K562 (cell line): Measurements from ENCODE around the gene TNFSF13. TPM values are rescaled to one million over a fixed set of nuclear protein-coding genes. Genes with fewer than 3 reads are reported as not detected.

Experiments used
- ATAC-seq: fragments of 200-7000 bp; cut with Tn5 transposase; 3 replicates; pipeline ENCODE4 v1.9.1; 2020; ENCODE audit warnings: moderate library complexity
- BruUV-seq: library from RNA; stranded (reverse); fragments of 400-500 nt; replicated peaks from 2 replicates; lab custom pipeline; 2021; lab: Mats Ljungman, UMichigan
- CTCF ChIA-PET: fragments of 300-600 bp; formaldehyde crosslinking; extraction: SDS; loops from one replicate; lab custom pipeline; 2021; ENCODE audit warnings: low intra/inter-chr PET ratio; lab: Yijun Ruan, JAX
- POLR2A ChIA-PET: fragments of 300-600, 350-650 bp; sonication (Branson Sonifier 250); formaldehyde crosslinking; extraction: SDS; loops from one replicate; lab custom pipeline; 2021; ENCODE audit warnings: antibody characterized with exemption, inconsistent platforms; lab: Yijun Ruan, JAX
- DNase-seq, 4 experiments: peaks; one replicate each; pipeline versions ENCODE4 v3.0.0 to v3.0.0-alpha.2; 2011 to 2018; ENCODE audit warnings: low spot score in 3 of 4, mixed read lengths in 3 of 4; ENCODE audit errors: extremely low read depth in 1 of 4
- FAIRE-seq: peaks from 2 replicates; lab custom pipeline; 2011; peaks lifted over from hg19 to GRCh38; lab: Jason Lieb, UNC
- H2AFZ ChIP-seq: 2 replicates; pipeline ENCODE4 v1.6.0; 2011; ENCODE audit warnings: low read depth, low read length, control low read depth, inconsistent platforms
- H3K27ac ChIP-seq: fragments of 200-600 bp; 3 replicates; pipeline ENCODE4 v1.8.0; 2011; ENCODE audit warnings: low read depth, mild to moderate bottlenecking, control low read depth, inconsistent platforms, low read length, moderate library complexity, mixed read lengths; ENCODE audit errors: extremely low read depth
- H3K27me3 ChIP-seq, 2 experiments: fragments of 300-600 bp in 1 of 2; 2 replicates in 1 of 2; 3 replicates in 1 of 2; pipeline versions ENCODE4 v1.6.0 to v1.8.0; 2011; ENCODE audit warnings: inconsistent platforms in 2 of 2, low read length in 2 of 2, mild to moderate bottlenecking in 1 of 2, mixed read lengths in 1 of 2, moderate library complexity in 1 of 2; ENCODE audit not compliant: control insufficient read depth in 2 of 2, insufficient read depth in 2 of 2
- H3K36me3 ChIP-seq: fragments of 300-600 bp; 3 replicates; pipeline ENCODE4 v1.8.0; 2011; ENCODE audit warnings: mild to moderate bottlenecking, low read length, inconsistent platforms; ENCODE audit not compliant: control insufficient read depth, insufficient read depth
- H3K4me1 ChIP-seq, 2 experiments: fragments of 200-600 bp in 1 of 2; replicated peaks in 1 of 2; 2 replicates in 1 of 2; 3 replicates in 1 of 2; pipeline versions ENCODE4 v1.5.1 to v1.8.0; 2011; ENCODE audit warnings: inconsistent platforms in 2 of 2, low read length in 2 of 2, mild to moderate bottlenecking in 1 of 2, mixed read lengths in 1 of 2, moderate library complexity in 1 of 2; ENCODE audit not compliant: control insufficient read depth in 2 of 2, insufficient read depth in 2 of 2
- H3K4me2 ChIP-seq: 2 replicates; pipeline ENCODE4 v1.6.1; 2011; ENCODE audit warnings: low read length, control low read depth, inconsistent platforms, mixed read lengths; ENCODE audit not compliant: insufficient read depth
- H3K4me3 ChIP-seq: fragments of 200-600 bp; sonication (generic), shearing (Covaris generic); 2 replicates; pipeline ENCODE4 v1.5.1; 2016; ENCODE audit warnings: control low read depth, inconsistent platforms
- H3K79me2 ChIP-seq: fragments of 200-600 bp; 3 replicates; pipeline ENCODE4 v1.8.0; 2011; ENCODE audit warnings: low read length, inconsistent platforms; ENCODE audit not compliant: control insufficient read depth, insufficient read depth
- H3K9ac ChIP-seq, 2 experiments: 2 replicates each; pipeline versions ENCODE4 v1.6.0 to v1.6.1; 2011; ENCODE audit warnings: low read depth in 2 of 2, low read length in 2 of 2, control low read depth in 1 of 2, inconsistent platforms in 1 of 2, mild to moderate bottlenecking in 1 of 2, mixed read lengths in 1 of 2; ENCODE audit not compliant: insufficient read depth in 1 of 2
- H3K9me1 ChIP-seq: one replicate; pipeline ENCODE4 v1.6.0; 2011; ENCODE audit warnings: inconsistent platforms, mild to moderate bottlenecking, low read length, moderate library complexity; ENCODE audit not compliant: control insufficient read depth, insufficient read depth
- H3K9me3 ChIP-seq: replicated peaks from 2 replicates; pipeline ENCODE4 v1.5.1; 2011; ENCODE audit warnings: low read depth, low read length, inconsistent platforms; ENCODE audit not compliant: control insufficient read depth, insufficient read depth
- H4K20me1 ChIP-seq: replicated peaks from 2 replicates; pipeline ENCODE4 v1.6.1; 2011; ENCODE audit warnings: low read length, inconsistent platforms, mixed read lengths; ENCODE audit not compliant: control insufficient read depth, insufficient read depth
- CLOCK ChIP-seq: fragments of 250-450 bp; sonication (Bioruptor Pico); IDR thresholded peaks from 2 replicates; pipeline ENCODE4 v1.4.0; 2020; ENCODE audit warnings: mild to moderate bottlenecking, moderate library complexity, borderline replicate concordance
- FOXA3 ChIP-seq, 2 experiments: fragments of 450-650 bp in 1 of 2; sonication (generic) in 1 of 2; formaldehyde crosslinking; IDR thresholded peaks in 1 of 2; conservative IDR thresholded peaks in 1 of 2; 2 replicates each; pipeline versions ENCODE4 v1.4.0 to v1.8.0; 2020 to 2022; ENCODE audit warnings: mild to moderate bottlenecking in 2 of 2, missing genetic modification reagents in 1 of 2
- HMBOX1 ChIP-seq: sonication (generic); IDR thresholded peaks from 2 replicates; pipeline ENCODE4 v1.6.1; 2016
- KLF13 ChIP-seq: fragments of 450-650 bp; IDR thresholded peaks from 2 replicates; pipeline ENCODE4 v1.6.1; 2016; ENCODE audit warnings: missing genetic modification characterization, low read depth, mild to moderate bottlenecking, missing compliant biosample characterization, moderate library complexity, borderline replicate concordance
- SIRT6 ChIP-seq: IDR thresholded peaks from one replicate; pipeline ENCODE4 v1.6.1; 2012; ENCODE audit warnings: low read depth, mild to moderate bottlenecking, control low read depth, inconsistent platforms, low read length, moderate library complexity
- TFAP4 ChIP-seq: sonication (generic); formaldehyde crosslinking; IDR thresholded peaks from 2 replicates; pipeline ENCODE4 v1.8.0; 2022; ENCODE audit warnings: missing genetic modification reagents, mild to moderate bottlenecking, moderate library complexity, borderline replicate concordance
- TRIM24 ChIP-seq, 2 experiments: fragments of 450-650 bp; IDR thresholded peaks; 2 replicates each; pipeline ENCODE4 v1.6.1; 2016
- ZNF274 ChIP-seq: IDR thresholded peaks from 2 replicates; pipeline ENCODE4 v1.6.1; 2011; ENCODE audit warnings: low read depth, mild to moderate bottlenecking, low read length, moderate library complexity, borderline replicate concordance
- ZNF511 ChIP-seq: sonication (generic); formaldehyde crosslinking; IDR thresholded peaks from 2 replicates; pipeline ENCODE4 v1.8.0; 2022; ENCODE audit warnings: mild to moderate bottlenecking, missing genetic modification reagents
- ZNF778 ChIP-seq: fragments of 450-650 bp; formaldehyde crosslinking; IDR thresholded peaks from 2 replicates; pipeline ENCODE4 v1.4.0; 2020; ENCODE audit warnings: mild to moderate bottlenecking, moderate library complexity
- WGBS: fragments of 100-300 bp; shearing (Covaris generic); methylation state at CpG from one replicate; pipeline ENCODE4 v1.1.6; 2016; ENCODE audit warnings: low coverage, mixed read lengths; ENCODE audit not compliant: insufficient coverage; ENCODE audit errors: missing lambda C conversion rate; 5-methylcytosine and 5-hydroxymethylcytosine counted together
- in situ Hi-C: fragments of 300-500 bp; cut with MboI; formaldehyde crosslinking; loops from 4 replicates; pipeline ENCODE4 v1.15.0; 2018; ENCODE audit warnings: inconsistent platforms, mixed read lengths
- intact Hi-C: fragments of 100-400 bp; cut with micrococcal nuclease; formaldehyde crosslinking; loops from 2 replicates; pipeline ENCODE4 v1.14.2; 2022
- polyA plus RNA-seq, 8 experiments: library from polyadenylated mRNA; depleted of rRNA in 4 of 8; stranded (reverse) in 5 of 8; unstranded in 3 of 8; fragments of >200 nt; fragmentation: Nextera tagmentation in 2 of 8; fragmentation: Illumina TruSeq in 1 of 8; extraction: Ambion mirVana in 2 of 8; extraction: Trizol in 1 of 8; gene quantifications; 2 replicates each; pipeline versions ENCODE4 v1.2.1 to v1.2.3, GENCODE V29; 2011 to 2014; ENCODE audit warnings: inconsistent platforms in 1 of 8, missing spikeins in 1 of 8
- total RNA-seq, 7 experiments: library from RNA; depleted of rRNA in 6 of 7; stranded (reverse); fragments of >200 nt in 6 of 7; fragmentation: Illumina TruSeq in 2 of 7; extraction: Trizol in 2 of 7; gene quantifications; 2 replicates each; pipeline versions ENCODE4 v1.2.1 to v1.2.3, GENCODE V29; 2011 to 2021; ENCODE audit warnings: low replicate concordance in 1 of 7

TNFSF13 gene
- total and polyA plus RNA-seq, 9 of the 15 experiments (the other 6 are each of a cell fraction or from before 2014, with no cell fraction given): 0.04 to 0.51 (median 0.19) TPM; not detected in 1

- no peak for TF ChIP-seq TFAP4 (CRISPR knock-in tag)
Measured at GRCh38 chr17:7538050-7538449, 20.5 kb upstream of the TNFSF13 start (continued).

- no peak for FAIRE-seq
- POLR2A ChIA-PET: no interaction called here
- 24% methylated on average over 9 of the region's 11 CpGs for WGBS
- TF ChIP-seq TRIM24 (IDR thresholded peaks at IDR 0.05): no peak
- TF ChIP-seq ZNF778 (CRISPR knock-in tag): no peak
- no peak for TF ChIP-seq CLOCK (CRISPR knock-in tag)
- no peak for TF ChIP-seq ZNF274
- TF ChIP-seq KLF13 (tag): no peak
- TF ChIP-seq FOXA3 (CRISPR knock-in tag; conservative IDR thresholded peaks at IDR 0.05 in 1 of 2, IDR thresholded peaks at IDR 0.05 in 1 of 2): no peak
- no peak for TF ChIP-seq SIRT6
- TF ChIP-seq ZNF511 (CRISPR knock-in tag): no peak
- no peak for TF ChIP-seq HMBOX1
Measured at GRCh38 chr17:7538891-7539545, 19.5 kb upstream of the TNFSF13 start.

More at GRCh38 chr17:7538891-7539545, 19.5 kb upstream of the TNFSF13 start:
- BruUV-seq: no TSS peak
- Histone ChIP-seq H3K36me3 (no peaks in the 10 kb centered on the region), H3K27ac (no peak overlapping the region), H3K4me1 (no peaks in the 10 kb centered on the region; a peak in 2 of 5 replicates), H4K20me1 (no peaks in the 10 kb centered on the region), H2AFZ (no peak overlapping the region), H3K9me3 (no peaks in the 10 kb centered on the region; the same call in 1 of the 2 replicates), H3K27me3 (no peaks in the 10 kb centered on the region), H3K9ac (no peak overlapping the region), H3K79me2 (no peaks in the 10 kb centered on the region), H3K9me1 (no peaks in the 10 kb centered on the region), H3K4me3 (no peak overlapping the region), H3K4me2 (no peak overlapping the region)
- DNase-seq (peak in 1 of 4 experiments; percentile 1), ATAC-seq (no peak)
- CTCF ChIA-PET: no interaction called here
- in situ Hi-C loops: no loop called here
- intact Hi-C loops: no loop called here
